CD4-positive, alpha-beta T cell treated with Interleukin-15 for 1 hour (primary cell): ENCODE results near the gene MINDY4.

ENCODE experiments used
- DNase-seq: peaks from one replicate; pipeline ENCODE4 v3.0.0-alpha.2; 2020

Gene MINDY4

GRCh38 chr7:30934732-30935568 is 163.7 kb downstream of the MINDY4 start:
- no peak for DNase-seq

- DNase-seq = no peak
Observed at GRCh38 chr7:30935569-30935877, 164.3 kb downstream of the MINDY4 start.

DNA sequence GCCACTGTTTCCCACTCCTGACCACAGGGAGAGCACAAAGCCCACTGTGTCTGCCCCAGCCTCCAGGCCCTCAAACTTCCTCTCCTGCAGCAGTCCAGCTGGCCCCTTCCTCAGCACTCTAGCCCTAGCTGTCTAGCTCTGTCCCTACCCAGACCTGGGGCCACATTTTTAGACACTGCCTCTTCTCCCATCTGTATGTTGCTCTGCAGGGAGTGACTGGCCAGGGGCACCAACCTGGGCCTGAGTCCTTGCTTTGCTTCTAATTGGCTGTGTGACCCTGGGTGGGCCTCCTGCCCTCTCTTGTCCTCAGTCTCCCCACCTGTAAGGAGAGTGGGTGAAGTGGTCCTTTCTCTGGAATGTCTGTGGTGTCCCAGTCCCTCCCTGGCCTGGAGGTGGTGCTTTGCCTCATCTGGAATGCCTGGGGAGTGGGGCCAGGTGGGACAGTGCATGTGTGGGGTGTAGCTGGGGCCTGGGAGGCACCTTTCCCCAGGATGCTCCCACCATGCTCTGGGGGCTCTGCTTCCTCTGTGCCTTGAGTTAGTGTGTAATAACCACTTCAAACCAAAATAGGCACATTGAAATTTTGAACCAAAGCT is 165.5 kb downstream of the MINDY4 start:
- DNase-seq = no peak

GRCh38 chr7:30937416-30937815 is 166.2 kb downstream of the MINDY4 start:
- DNase-seq = no peak

- no peak for DNase-seq
Observed at GRCh38 chr7:30938435-30939316, 167.5 kb downstream of the MINDY4 start.

DNA sequence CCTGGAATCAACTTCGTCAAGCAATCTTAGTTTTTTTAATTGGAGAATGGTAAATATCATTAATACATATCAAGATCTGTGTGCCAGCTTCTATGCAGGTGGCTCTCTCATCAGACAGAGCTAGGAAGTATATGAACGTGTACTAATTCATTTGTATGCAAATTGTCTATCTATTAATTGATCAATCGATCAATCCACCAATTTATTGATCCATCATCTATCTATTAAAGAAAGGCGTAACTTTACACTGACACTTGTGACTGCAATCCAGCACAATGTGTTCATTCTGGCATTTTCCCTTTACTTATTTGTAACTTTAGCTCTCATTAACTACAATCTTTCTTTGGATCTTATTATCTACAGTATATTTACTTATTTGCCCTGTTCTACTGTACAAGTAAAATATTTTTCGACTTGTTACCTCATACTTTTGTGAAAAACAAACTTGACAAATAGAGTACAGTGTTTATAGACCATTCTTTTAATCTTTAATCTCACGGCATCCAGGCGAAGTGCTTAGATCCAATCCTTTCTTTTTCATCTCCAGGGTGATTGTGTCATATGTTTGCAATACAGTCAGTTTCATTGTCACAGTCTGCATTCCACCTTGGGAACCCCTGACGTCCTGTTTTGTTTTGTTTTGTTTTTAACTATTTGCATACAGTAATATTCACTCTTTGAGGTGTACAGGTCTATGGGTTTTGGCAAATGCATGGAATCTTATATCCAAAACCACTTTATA is 170.5 kb downstream of the MINDY4 start:
- no peak for DNase-seq
